H1 (cell line): Measurements from ENCODE around the gene SLC25A17. TPM values are rescaled to one million over a fixed set of nuclear protein-coding genes. Genes with fewer than 3 reads are reported as not detected.

Experiments used
- CTCF ChIA-PET: fragments of 300-600 bp; sonication (Branson Sonifier 250); formaldehyde crosslinking; loops from one replicate; lab custom pipeline; 2021; ENCODE audit not compliant: partially characterized antibody; lab: Charles Lee
- POLR2A ChIA-PET: fragments of 300-600 bp; sonication (Branson Sonifier 250); formaldehyde crosslinking; loops from one replicate; lab custom pipeline; 2021; ENCODE audit warnings: inconsistent platforms; ENCODE audit not compliant: partially characterized antibody; lab: Charles Lee
- DNase-seq, 2 experiments: peaks; one replicate each; pipeline versions ENCODE4 v3.0.0 to v3.0.0-alpha.2; 2010 to 2022; ENCODE audit warnings: low spot score in 2 of 2, low read depth in 1 of 2, mixed read lengths in 1 of 2
- FAIRE-seq: peaks from 2 replicates; lab custom pipeline; 2011; peaks lifted over from hg19 to GRCh38; lab: Jason Lieb, UNC
- H2AFZ ChIP-seq: 2 replicates; pipeline ENCODE4 v1.8.1; 2012; ENCODE audit warnings: low read length, inconsistent platforms
- H2AK5ac ChIP-seq: 2 replicates; pipeline ENCODE4 v1.6.1; 2013; ENCODE audit warnings: low read depth, low read length
- H2BK120ac ChIP-seq: replicated peaks from 2 replicates; pipeline ENCODE3; 2013; ENCODE audit warnings: low read depth, low read length, inconsistent platforms
- H2BK12ac ChIP-seq: 2 replicates; pipeline ENCODE4 v1.6.1; 2013; ENCODE audit warnings: low read depth, low read length
- H2BK15ac ChIP-seq: 2 replicates; pipeline ENCODE4 v1.6.1; 2013; ENCODE audit warnings: low read length
- H2BK20ac ChIP-seq: 2 replicates; pipeline ENCODE4 v1.6.1; 2013; ENCODE audit warnings: low read length
- H2BK5ac ChIP-seq: 2 replicates; pipeline ENCODE4 v1.6.1; 2013; ENCODE audit warnings: low read depth, low read length
- H3K14ac ChIP-seq: 2 replicates; pipeline ENCODE4 v1.6.1; 2013; ENCODE audit warnings: inconsistent platforms; ENCODE audit not compliant: insufficient read length
- H3K18ac ChIP-seq: 2 replicates; pipeline ENCODE4 v1.6.1; 2013; ENCODE audit warnings: low read length; ENCODE audit errors: extremely low read depth
- H3K23ac ChIP-seq: 2 replicates; pipeline ENCODE4 v1.6.1; 2013; ENCODE audit warnings: inconsistent platforms; ENCODE audit not compliant: insufficient read length
- H3K23me2 ChIP-seq: 2 replicates; pipeline ENCODE4 v1.6.1; 2013; ENCODE audit warnings: low read depth, low read length
- H3K27ac ChIP-seq: 2 replicates; pipeline ENCODE4 v1.6.1; 2011; ENCODE audit warnings: low read depth, low read length, inconsistent platforms
- H3K27me3 ChIP-seq, 4 experiments: replicated peaks in 1 of 4; 1 replicate in 1 of 4; 2 replicates in 3 of 4; pipeline versions ENCODE4 v1.6.1 to v1.8.1; 2011 to 2013; ENCODE audit warnings: low read length in 3 of 4, mild to moderate bottlenecking in 3 of 4, inconsistent platforms in 2 of 4, mixed read lengths in 2 of 4, moderate library complexity in 1 of 4; ENCODE audit not compliant: control insufficient read depth in 3 of 4, insufficient read depth in 3 of 4; ENCODE audit errors: extremely low read depth in 1 of 4
- H3K36me3 ChIP-seq, 4 experiments: 2 replicates each; pipeline versions ENCODE4 v1.6.1 to v1.8.1; 2011 to 2013; ENCODE audit warnings: mild to moderate bottlenecking in 4 of 4, low read length in 3 of 4, moderate library complexity in 2 of 4, control low read depth in 1 of 4, inconsistent platforms in 1 of 4; ENCODE audit not compliant: insufficient read depth in 4 of 4, control insufficient read depth in 2 of 4
- H3K4ac ChIP-seq: replicated peaks from 2 replicates; pipeline ENCODE3; 2013; ENCODE audit warnings: low read length, low read depth, mixed read lengths, inconsistent platforms; ENCODE audit not compliant: insufficient read length
- H3K4me1 ChIP-seq, 4 experiments: replicated peaks in 1 of 4; 1 replicate in 1 of 4; 2 replicates in 3 of 4; pipeline versions ENCODE4 v1.6.1 to v1.8.1; 2011 to 2013; ENCODE audit warnings: low read length in 3 of 4, inconsistent platforms in 2 of 4, mixed read lengths in 1 of 4; ENCODE audit not compliant: insufficient read depth in 4 of 4, control insufficient read depth in 3 of 4
- H3K4me2 ChIP-seq, 2 experiments: 2 replicates each; pipeline versions ENCODE4 v1.6.1 to v1.8.1; 2011 to 2013; ENCODE audit warnings: low read depth in 2 of 2, low read length in 2 of 2, control low read depth in 1 of 2, inconsistent platforms in 1 of 2, mild to moderate bottlenecking in 1 of 2; ENCODE audit not compliant: insufficient read depth in 1 of 2
- H3K4me3 ChIP-seq, 4 experiments: fragments of 200-600, 300-600 bp in 1 of 4; sonication (generic), shearing (Covaris generic), sonication (Bioruptor Twin) in 1 of 4; 2 replicates each; pipeline versions ENCODE4 v1.5.1 to v1.8.1; 2011 to 2016; ENCODE audit warnings: low read length in 4 of 4, low read depth in 3 of 4, control low read depth in 2 of 4, inconsistent platforms in 2 of 4, mild to moderate bottlenecking in 2 of 4, mixed read lengths in 1 of 4, moderate library complexity in 1 of 4; ENCODE audit not compliant: insufficient read depth in 2 of 4; ENCODE audit errors: extremely low read depth in 1 of 4
- H3K56ac ChIP-seq: replicated peaks from 2 replicates; pipeline ENCODE3; 2013; ENCODE audit warnings: low read depth, mild to moderate bottlenecking, mixed read lengths, low read length, inconsistent platforms; ENCODE audit not compliant: insufficient read length
- H3K79me1 ChIP-seq: 2 replicates; pipeline ENCODE4 v1.6.1; 2013; ENCODE audit warnings: low read depth, low read length, control low read depth
- H3K79me2 ChIP-seq, 2 experiments: 2 replicates each; pipeline versions ENCODE4 v1.6.1 to v1.8.1; 2012 to 2013; ENCODE audit warnings: low read length in 2 of 2, mild to moderate bottlenecking in 2 of 2, inconsistent platforms in 1 of 2; ENCODE audit not compliant: insufficient read depth in 2 of 2, control insufficient read depth in 1 of 2
- H3K9ac ChIP-seq, 4 experiments: replicated peaks in 1 of 4; 1 replicate in 1 of 4; 2 replicates in 3 of 4; pipeline versions ENCODE4 v1.6.1 to v1.8.1; 2011 to 2013; ENCODE audit warnings: low read depth in 3 of 4, low read length in 3 of 4, control low read depth in 2 of 4, mild to moderate bottlenecking in 2 of 4, moderate library complexity in 2 of 4, inconsistent platforms in 1 of 4; ENCODE audit errors: extremely low read depth in 1 of 4
- H3K9me3 ChIP-seq, 2 experiments: 2 replicates each; pipeline versions ENCODE4 v1.6.1 to v1.8.1; 2012 to 2013; ENCODE audit warnings: mild to moderate bottlenecking in 2 of 2, moderate library complexity in 2 of 2, control low read depth in 1 of 2, inconsistent platforms in 1 of 2, low read depth in 1 of 2, low read length in 1 of 2, mixed read lengths in 1 of 2; ENCODE audit not compliant: insufficient read depth in 2 of 2
- H4K20me1 ChIP-seq, 2 experiments: replicated peaks in 1 of 2; 2 replicates each; pipeline versions ENCODE3 to v1.8.1; 2011 to 2013; ENCODE audit warnings: inconsistent platforms in 2 of 2, low read length in 2 of 2, mild to moderate bottlenecking in 1 of 2; ENCODE audit not compliant: insufficient read depth in 2 of 2, control insufficient read depth in 1 of 2
- H4K5ac ChIP-seq: 2 replicates; pipeline ENCODE4 v1.6.1; 2013; ENCODE audit warnings: low read length, low read depth, mixed read lengths, inconsistent platforms; ENCODE audit not compliant: insufficient read length
- H4K8ac ChIP-seq: 2 replicates; pipeline ENCODE4 v1.8.0; 2013; ENCODE audit warnings: mild to moderate bottlenecking, moderate library complexity, low read length, inconsistent platforms; ENCODE audit not compliant: insufficient read depth; ENCODE audit errors: extremely low read depth
- H4K91ac ChIP-seq: replicated peaks from 2 replicates; pipeline ENCODE3; 2013; ENCODE audit warnings: low read length, mixed read lengths, inconsistent platforms; ENCODE audit not compliant: insufficient read length
- ASH2L ChIP-seq: fragments of 200-600, 300-600 bp; sonication (generic); IDR thresholded peaks from one replicate; pipeline ENCODE4 v1.7.1; 2017; ENCODE audit warnings: low read length
- BACH1 ChIP-seq: IDR thresholded peaks from 2 replicates; pipeline ENCODE4 v1.6.1; 2012; ENCODE audit warnings: low read length, improper control_type of control experiment
- BCL11A ChIP-seq, 2 experiments: IDR thresholded peaks; one replicate each; pipeline ENCODE4 v1.6.1; 2011; ENCODE audit warnings: low read depth in 2 of 2, low read length in 2 of 2, mild to moderate bottlenecking in 2 of 2
- GTF2F1 ChIP-seq: IDR thresholded peaks from 2 replicates; pipeline ENCODE4 v1.6.1; 2012; ENCODE audit warnings: low read depth, low read length, improper control_type of control experiment, borderline replicate concordance
- JUND ChIP-seq: IDR thresholded peaks from 2 replicates; pipeline ENCODE4 v1.6.1; 2011; ENCODE audit warnings: mild to moderate bottlenecking, improper control_type of control experiment, low read length
- KDM5A ChIP-seq: fragments of 200-600 bp; IDR thresholded peaks from 2 replicates; pipeline ENCODE4 v1.7.1; 2012; ENCODE audit warnings: mild to moderate bottlenecking, low read length, inconsistent platforms, mixed read lengths
- RAD21 ChIP-seq, 2 experiments: IDR thresholded peaks in 1 of 2; conservative IDR thresholded peaks in 1 of 2; 2 replicates each; pipeline ENCODE4 v1.6.1; 2011; ENCODE audit warnings: low read depth in 2 of 2, low read length in 2 of 2, improper control_type of control experiment in 1 of 2, inconsistent platforms in 1 of 2, mild to moderate bottlenecking in 1 of 2, moderate library complexity in 1 of 2
- SIN3A ChIP-seq, 2 experiments: IDR thresholded peaks in 1 of 2; conservative IDR thresholded peaks in 1 of 2; 2 replicates each; pipeline ENCODE4 v1.6.1; 2011 to 2012; ENCODE audit warnings: low read length in 2 of 2, improper control_type of control experiment in 1 of 2, low read depth in 1 of 2, mild to moderate bottlenecking in 1 of 2
- SIRT6 ChIP-seq: IDR thresholded peaks from one replicate; pipeline ENCODE4 v1.7.1; 2012; ENCODE audit warnings: low read length, inconsistent platforms
- SP4 ChIP-seq: IDR thresholded peaks from 2 replicates; pipeline ENCODE4 v1.6.1; 2012; ENCODE audit warnings: low read length, inconsistent platforms
- TEAD4 ChIP-seq: IDR thresholded peaks from 2 replicates; pipeline ENCODE4 v1.6.1; 2012; ENCODE audit warnings: low read depth, low read length, inconsistent platforms, mixed read lengths
- WGBS, 2 experiments: shearing (Covaris generic) in 1 of 2; methylation state at CpG; one replicate each; pipeline versions ENCODE4 v1.1.6 to v1.1.7; 2013 to 2015; ENCODE audit warnings: low lambda C conversion rate in 2 of 2, mixed read lengths in 2 of 2, inconsistent platforms in 1 of 2, low coverage in 1 of 2, missing lambda C conversion rate in 1 of 2; ENCODE audit not compliant: insufficient replicate concordance in 2 of 2, insufficient coverage in 1 of 2, insufficient read length in 1 of 2; ENCODE audit errors: extremely low coverage in 1 of 2, missing lambda C conversion rate in 1 of 2; 5-methylcytosine and 5-hydroxymethylcytosine counted together
- polyA plus RNA-seq, 7 experiments: library from polyadenylated mRNA; depleted of rRNA in 3 of 7; stranded (reverse) in 5 of 7; unstranded in 2 of 7; fragments of >200 nt in 5 of 7; fragments of 200-250 nt in 2 of 7; gene quantifications; 1 replicate in 5 of 7; 2 replicates in 1 of 7; 4 replicates in 1 of 7; pipeline versions ENCODE4 v1.2.1 to v1.2.3, GENCODE V29; 2011 to 2013; ENCODE audit warnings: missing spikeins in 2 of 7, mixed read lengths in 2 of 7
- total RNA-seq: library from RNA; stranded (reverse); fragmentation: NEBNext Ultra II Directional; extraction: Animal tissue kit (Norgen Biotek cat#: 25700); gene quantifications from 2 replicates; pipeline ENCODE4 v1.2.1, GENCODE V29; 2021

SLC25A17 gene
- total and polyA plus RNA-seq, 2 of the 8 experiments (the other 6 are each of a cell fraction or from before 2014, with no cell fraction given): 17.9 to 40.4 TPM

DNA sequence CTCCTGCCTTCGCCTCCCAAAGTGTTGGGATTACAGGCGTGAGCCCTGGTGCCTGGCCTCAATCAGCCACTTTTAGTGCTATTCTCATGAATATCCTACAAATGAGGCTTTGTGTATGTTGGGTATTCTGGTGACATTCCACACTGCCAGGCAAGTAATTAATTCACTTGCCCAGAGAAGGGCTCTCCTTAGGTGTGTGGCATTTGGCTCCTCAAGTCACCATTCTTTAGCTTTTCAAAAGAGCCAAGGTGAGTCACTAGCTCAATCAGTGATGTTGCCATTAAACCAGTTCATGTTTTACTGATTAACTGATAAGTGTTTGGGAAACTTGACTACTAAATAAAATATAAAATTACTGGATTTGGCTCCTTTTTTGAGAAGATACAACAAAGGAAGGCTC lies 52.2 kb downstream of the SLC25A17 start:
- FAIRE-seq: no peak

More for the DNA sequence above, 52.2 kb downstream of the SLC25A17 start:
- no peak overlapping the region for H3K18ac ChIP-seq
- no peaks in the 10 kb centered on the region for H4K20me1 ChIP-seq
- POLR2A ChIA-PET: interaction anchor here (0.6 to 1.1 kb wide), 4 partner anchors 12 to 127 kb away, joined by 3 to 4 read pairs (median 3); no protein-coding TSS in a partner anchor
- H3K23me2 ChIP-seq: no peaks in the 10 kb centered on the region
- no peak overlapping the region for H2BK12ac ChIP-seq
- H3K14ac ChIP-seq: no peak overlapping the region
- no peak overlapping the region for H2BK5ac ChIP-seq
- no peak overlapping the region for H3K23ac ChIP-seq
- WGBS, 2 experiments: 91% methylated on average over 2 of the region's 2 CpGs; no CpG with 5 or more reads in 1 of the 2 experiments
- H3K56ac ChIP-seq: no peak overlapping the region
- H2BK20ac ChIP-seq: no peak overlapping the region
- H3K4me1 ChIP-seq: no peaks in the 10 kb centered on the region
- no peak overlapping the region for H3K4ac ChIP-seq
- H3K27me3 ChIP-seq: no peaks in the 10 kb centered on the region
- no peaks in the 10 kb centered on the region for H3K9me3 ChIP-seq
- no peak overlapping the region for H3K9ac ChIP-seq
- H4K8ac ChIP-seq: no peak overlapping the region
- no peak overlapping the region for H3K4me2 ChIP-seq
- no peaks in the 10 kb centered on the region for H3K79me2 ChIP-seq
- no peak overlapping the region for H2BK120ac ChIP-seq
- no peak overlapping the region for H3K4me3 ChIP-seq
- no peak overlapping the region for H4K91ac ChIP-seq
- peaks cover 5 to 23% (median 16%) of the 10 kb centered on the region in 4 experiments; a peak in 7 of 8 replicates for H3K36me3 ChIP-seq
- no peak overlapping the region for H2BK15ac ChIP-seq
- no peak overlapping the region for H2AFZ ChIP-seq
- no peaks in the 10 kb centered on the region for H3K79me1 ChIP-seq
- no peak for DNase-seq
- H3K27ac ChIP-seq: no peak overlapping the region
- H2AK5ac ChIP-seq: no peak overlapping the region
- H4K5ac ChIP-seq: no peak overlapping the region
- TF ChIP-seq SIN3A (conservative IDR thresholded peaks at IDR 0.05 in 1 of 2, IDR thresholded peaks at IDR 0.05 in 1 of 2; ENCODE audit: low read depth in 1 of 2, low read length in 2 of 2) (no peak), GTF2F1 (no peak), RAD21 (IDR thresholded peaks at IDR 0.05 in 1 of 2, conservative IDR thresholded peaks at IDR 0.05 in 1 of 2; ENCODE audit: low read depth in 2 of 2, low read length in 2 of 2) (no peak), TEAD4 (no peak), KDM5A (no peak), SIRT6 (no peak), BCL11A (IDR thresholded peaks at IDR 0.05; ENCODE audit: low read depth in 2 of 2, low read length in 2 of 2) (no peak), ASH2L (no peak), JUND (no peak), BACH1 (no peak), SP4 (no peak)
- CTCF ChIA-PET: interaction anchor here (0.8 to 1.9 kb wide), 5 partner anchors 13 to 121 kb away, joined by 3 to 7 read pairs (median 3); no protein-coding TSS in a partner anchor
